GM23338 (cell line): ENCODE measurements around the gene ANAPC2. TPM values are rescaled to one million over a fixed set of nuclear protein-coding genes. Genes with fewer than 3 reads are reported as not detected.
A peak's percentile ranks its signal among the peaks of the same experiment; 100 is the strongest.

Experiments used
- ATAC-seq: fragments of 200-7000 bp; cut with Tn5 transposase; 3 replicates; pipeline ENCODE4 v1.9.1; 2020
- DNase-seq: peaks from one replicate; pipeline ENCODE4 v3.0.0-alpha.2; 2015; ENCODE audit warnings: low spot score
- H2AFZ ChIP-seq: fragments of 200-600 bp; sonication (generic); 2 replicates; pipeline ENCODE4 v1.8.0; 2016; ENCODE audit warnings: antibody characterized with exemption, mild to moderate bottlenecking, moderate library complexity
- H3F3A ChIP-seq: fragments of 200-600 bp; sonication (generic); replicated peaks from 2 replicates; pipeline ENCODE4 v1.8.0; 2017; ENCODE audit warnings: antibody characterized with exemption, mixed run types, low read depth
- H3K27ac ChIP-seq: fragments of 200-600 bp; sonication (generic); 2 replicates; pipeline ENCODE4 v1.6.1; 2016; ENCODE audit warnings: low read depth
- H3K27me3 ChIP-seq: fragments of 200-600 bp; sonication (generic); 2 replicates; pipeline ENCODE4 v1.8.0; 2016; ENCODE audit warnings: mild to moderate bottlenecking, mixed run types, moderate library complexity; ENCODE audit not compliant: insufficient read depth
- H3K36me3 ChIP-seq: fragments of 200-600 bp; sonication (generic); 2 replicates; pipeline ENCODE4 v1.8.0; 2016; ENCODE audit warnings: mild to moderate bottlenecking; ENCODE audit not compliant: insufficient read depth
- H3K4me1 ChIP-seq: fragments of 200-600 bp; sonication (generic); 2 replicates; pipeline ENCODE4 v1.8.0; 2016; ENCODE audit warnings: mild to moderate bottlenecking, moderate library complexity; ENCODE audit not compliant: insufficient read depth
- H3K4me2 ChIP-seq: fragments of 200-600 bp; sonication (generic); 2 replicates; pipeline ENCODE4 v1.7.1; 2017; ENCODE audit warnings: mixed run types
- H3K4me3 ChIP-seq: fragments of 200-600 bp; sonication (generic); 2 replicates; pipeline ENCODE4 v1.6.1; 2016; ENCODE audit warnings: mixed run types
- H3K79me2 ChIP-seq: fragments of 200-600 bp; sonication (generic); replicated peaks from 2 replicates; pipeline ENCODE4 v1.8.0; 2017; ENCODE audit warnings: mild to moderate bottlenecking; ENCODE audit not compliant: insufficient read depth
- H3K9me2 ChIP-seq: fragments of 200-600 bp; sonication (generic); 2 replicates; pipeline ENCODE4 v1.8.0; 2017; ENCODE audit not compliant: insufficient read depth
- H4K20me1 ChIP-seq: fragments of 200-600 bp; sonication (generic); replicated peaks from 2 replicates; pipeline ENCODE4 v1.8.0; 2017; ENCODE audit warnings: mild to moderate bottlenecking; ENCODE audit not compliant: insufficient read depth
- H3K27ac Mint-ChIP-seq: 2 replicates; pipeline ENCODE4 v1.8.0; 2020; ENCODE audit warnings: inconsistent platforms, mild to moderate bottlenecking, moderate library complexity, mixed read lengths
- H3K27me3 Mint-ChIP-seq: 3 replicates; pipeline ENCODE4 v1.8.0; 2022; ENCODE audit warnings: low read depth, mild to moderate bottlenecking, moderate library complexity, mixed read lengths, inconsistent platforms; ENCODE audit not compliant: insufficient read depth, poor library complexity
- H3K36me3 Mint-ChIP-seq: 3 replicates; pipeline ENCODE4 v1.8.0; 2021; ENCODE audit warnings: low read depth, mild to moderate bottlenecking, inconsistent platforms, moderate library complexity, mixed read lengths
- H3K4me1 Mint-ChIP-seq: 3 replicates; pipeline ENCODE4 v1.8.0; 2020; ENCODE audit warnings: mild to moderate bottlenecking, inconsistent platforms, mixed read lengths
- H3K4me3 Mint-ChIP-seq: 3 replicates; pipeline ENCODE4 v1.8.0; 2021; ENCODE audit warnings: moderate library complexity, mild to moderate bottlenecking, inconsistent platforms, mixed read lengths
- H3K9me3 Mint-ChIP-seq: 3 replicates; pipeline ENCODE4 v1.8.0; 2020; ENCODE audit warnings: moderate library complexity, mild to moderate bottlenecking, inconsistent platforms, mixed read lengths
- CREB1 ChIP-seq: fragments of 250-450 bp; sonication (Bioruptor Pico); IDR thresholded peaks from 2 replicates; pipeline ENCODE4 v1.5.0; 2020; ENCODE audit warnings: low read depth, mild to moderate bottlenecking, moderate library complexity
- ETS1 ChIP-seq: IDR thresholded peaks from 2 replicates; pipeline ENCODE4 v1.6.1; 2016; ENCODE audit warnings: antibody characterized with exemption
- EZH2 ChIP-seq: fragments of 200-600 bp; sonication (generic); IDR thresholded peaks from one replicate; pipeline ENCODE4 v1.8.0; 2017; ENCODE audit warnings: antibody characterized with exemption, mild to moderate bottlenecking, low read depth; ENCODE audit not compliant: unreplicated experiment
- JUNB ChIP-seq: IDR thresholded peaks from one replicate; pipeline ENCODE4 v1.6.1; 2016; ENCODE audit warnings: antibody characterized with exemption; ENCODE audit not compliant: unreplicated experiment
- STAT1 ChIP-seq: IDR thresholded peaks from one replicate; pipeline ENCODE4 v1.6.1; 2016; ENCODE audit warnings: antibody characterized with exemption; ENCODE audit not compliant: unreplicated experiment
- polyA plus RNA-seq: library from polyadenylated mRNA; unstranded; fragments of >200 nt; fragmentation: Nextera tagmentation; extraction: Ambion mirVana; gene quantifications from 2 replicates; pipeline ENCODE4 v1.2.1, GENCODE V29; 2016
- total RNA-seq: library from RNA; depleted of rRNA; stranded (reverse); fragments of >200 nt; shearing (Covaris generic); gene quantifications from 2 replicates; pipeline ENCODE4 v1.2.3, GENCODE V29; 2014
- TF ChIP-seq, protein P1 (sequence below): IDR thresholded peaks from one replicate; pipeline ENCODE4 v1.6.1; 2018; ENCODE audit warnings: antibody characterized with exemption; ENCODE audit not compliant: unreplicated experiment

The ANAPC2 gene
- total and polyA plus RNA-seq, 2 experiments from 2014 or later, result 16.4 to 42.9 TPM

DNA sequence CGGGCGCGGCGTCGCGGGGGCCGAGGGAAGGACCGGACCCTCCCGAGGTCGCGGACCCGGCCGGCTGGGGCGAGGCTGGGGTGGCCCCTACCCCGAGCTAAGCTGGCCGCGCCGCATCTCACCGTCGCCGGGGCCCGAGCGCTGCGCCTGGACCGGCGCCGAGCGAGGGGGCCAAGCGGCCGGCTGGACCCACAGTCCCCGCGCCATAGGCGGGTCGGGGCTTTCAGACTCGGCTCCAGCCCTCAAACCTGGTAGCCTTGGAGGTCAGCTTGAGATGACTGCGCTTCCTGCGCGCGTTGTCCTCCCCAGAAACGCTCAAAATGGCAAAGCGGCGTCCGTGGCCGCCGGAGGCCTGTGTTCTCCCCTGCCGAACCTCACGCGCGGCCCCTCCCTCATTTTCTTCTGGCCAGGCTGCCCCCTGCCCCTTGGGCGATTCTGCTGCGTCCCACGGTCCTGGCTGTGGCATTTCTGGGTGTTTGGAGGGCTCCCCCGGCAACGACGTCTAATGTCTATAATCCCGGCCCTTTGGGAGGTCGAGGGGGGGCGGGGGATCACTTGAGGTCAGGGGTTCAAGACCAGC is 58.1 kb downstream of the ANAPC2 start:
- no peaks in the 10 kb centered on the region for H3K36me3 ChIP-seq
- peak overlapping the region; percentile 82 for H3K4me3 Mint-ChIP-seq
- H2AFZ ChIP-seq, result peak overlapping the region; percentile 90; the same call in 1 of the 2 replicates
- H3K4me2 ChIP-seq, result peak overlapping the region; percentile 95
- H3K9me3 Mint-ChIP-seq, result no peaks in the 10 kb centered on the region; the same call in 2 of the 3 replicates
- peak; percentile 62 for ATAC-seq
- peaks cover 15% of the 10 kb centered on the region for H3K4me1 Mint-ChIP-seq
- no peaks in the 10 kb centered on the region; the same call in 2 of the 3 replicates for H3K36me3 Mint-ChIP-seq
- peaks cover 10% of the 10 kb centered on the region; the same call in 1 of the 2 replicates for H3K4me1 ChIP-seq
- peaks cover 10% of the 10 kb centered on the region for H3K27me3 Mint-ChIP-seq
- H3K9me2 ChIP-seq, result no peaks in the 10 kb centered on the region
- H3K79me2 ChIP-seq, result 0 out of 2 replicates have a peak, but pooled peaks cover 8% of the 10 kb centered on the region
- H3K27ac Mint-ChIP-seq, result no peak overlapping the region
- no peak for TF ChIP-seq ETS1
- no peak for TF ChIP-seq STAT1
- TF ChIP-seq, protein P1, sequence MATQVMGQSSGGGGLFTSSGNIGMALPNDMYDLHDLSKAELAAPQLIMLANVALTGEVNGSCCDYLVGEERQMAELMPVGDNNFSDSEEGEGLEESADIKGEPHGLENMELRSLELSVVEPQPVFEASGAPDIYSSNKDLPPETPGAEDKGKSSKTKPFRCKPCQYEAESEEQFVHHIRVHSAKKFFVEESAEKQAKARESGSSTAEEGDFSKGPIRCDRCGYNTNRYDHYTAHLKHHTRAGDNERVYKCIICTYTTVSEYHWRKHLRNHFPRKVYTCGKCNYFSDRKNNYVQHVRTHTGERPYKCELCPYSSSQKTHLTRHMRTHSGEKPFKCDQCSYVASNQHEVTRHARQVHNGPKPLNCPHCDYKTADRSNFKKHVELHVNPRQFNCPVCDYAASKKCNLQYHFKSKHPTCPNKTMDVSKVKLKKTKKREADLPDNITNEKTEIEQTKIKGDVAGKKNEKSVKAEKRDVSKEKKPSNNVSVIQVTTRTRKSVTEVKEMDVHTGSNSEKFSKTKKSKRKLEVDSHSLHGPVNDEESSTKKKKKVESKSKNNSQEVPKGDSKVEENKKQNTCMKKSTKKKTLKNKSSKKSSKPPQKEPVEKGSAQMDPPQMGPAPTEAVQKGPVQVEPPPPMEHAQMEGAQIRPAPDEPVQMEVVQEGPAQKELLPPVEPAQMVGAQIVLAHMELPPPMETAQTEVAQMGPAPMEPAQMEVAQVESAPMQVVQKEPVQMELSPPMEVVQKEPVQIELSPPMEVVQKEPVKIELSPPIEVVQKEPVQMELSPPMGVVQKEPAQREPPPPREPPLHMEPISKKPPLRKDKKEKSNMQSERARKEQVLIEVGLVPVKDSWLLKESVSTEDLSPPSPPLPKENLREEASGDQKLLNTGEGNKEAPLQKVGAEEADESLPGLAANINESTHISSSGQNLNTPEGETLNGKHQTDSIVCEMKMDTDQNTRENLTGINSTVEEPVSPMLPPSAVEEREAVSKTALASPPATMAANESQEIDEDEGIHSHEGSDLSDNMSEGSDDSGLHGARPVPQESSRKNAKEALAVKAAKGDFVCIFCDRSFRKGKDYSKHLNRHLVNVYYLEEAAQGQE, result no peak
- no peak for TF ChIP-seq EZH2
- no peak for TF ChIP-seq CREB1 (CRISPR knock-in tag)
- DNase-seq, result peak; percentile 41
- H3K4me3 ChIP-seq, result peak overlapping the region; percentile 82
- peaks cover 21% of the 10 kb centered on the region for H3K27me3 ChIP-seq
- H3K27ac ChIP-seq, result no peak overlapping the region
- H4K20me1 ChIP-seq, result no peaks in the 10 kb centered on the region; the same call in 1 of the 2 replicates
- peaks cover 8% of the 10 kb centered on the region for H3F3A ChIP-seq

DNA sequence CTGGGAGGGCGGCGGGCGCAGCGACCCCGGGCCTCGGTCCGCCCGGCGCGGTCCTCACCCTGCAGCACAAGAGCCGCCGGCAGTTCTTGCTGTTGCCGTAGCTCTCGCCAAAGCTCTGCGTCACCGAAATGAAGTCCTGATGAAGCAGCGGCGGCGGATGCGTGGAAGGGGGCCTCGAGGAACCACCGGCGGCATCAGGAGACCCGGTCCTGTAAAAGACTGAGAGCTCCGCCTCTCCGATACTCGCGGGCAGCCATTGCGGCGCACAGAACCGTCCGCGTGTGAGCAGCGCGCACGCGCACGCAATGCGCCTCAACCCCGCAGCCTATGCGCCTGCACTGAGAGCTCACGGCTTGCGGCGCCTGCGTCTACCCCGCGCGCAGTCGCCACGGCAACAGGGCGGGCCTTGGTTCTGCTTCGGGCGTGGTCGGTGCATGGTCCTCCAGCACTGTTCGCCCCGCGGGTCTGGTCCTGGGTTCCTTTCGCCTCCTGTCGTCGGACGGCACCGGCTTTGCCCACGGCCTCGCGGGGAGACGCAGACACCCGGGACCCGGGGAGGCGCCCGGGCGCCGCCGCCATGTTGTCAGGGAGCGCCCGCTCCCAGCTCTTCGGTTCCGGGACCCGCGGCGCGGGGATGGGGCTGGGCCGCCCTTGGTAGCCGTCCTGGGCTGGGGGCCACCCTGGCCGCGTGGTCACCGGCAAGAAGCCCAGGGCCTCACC is 58.7 kb downstream of the ANAPC2 start:
- H3F3A ChIP-seq, result peaks cover 8% of the 10 kb centered on the region
- H3K9me2 ChIP-seq, result no peaks in the 10 kb centered on the region
- peaks cover 21% of the 10 kb centered on the region for H3K27me3 ChIP-seq
- no peak for TF ChIP-seq JUNB
- peak; percentile 61; the same call in 1 of the 2 replicates for TF ChIP-seq CREB1 (CRISPR knock-in tag)
- Mint-ChIP-seq H3K27me3 (peaks cover 8% of the 10 kb centered on the region), H3K9me3 (no peaks in the 10 kb centered on the region; the same call in 2 of the 3 replicates), H3K36me3 (no peaks in the 10 kb centered on the region; the same call in 2 of the 3 replicates), H3K27ac (no peak overlapping the region), H3K4me3 (peak overlapping the region; percentile 89), H3K4me1 (peaks cover 15% of the 10 kb centered on the region)
- peak; percentile 96 for ATAC-seq
- peak; percentile 94 for DNase-seq
- H3K4me2 ChIP-seq, result peak overlapping the region; percentile 95
- no peaks in the 10 kb centered on the region; the same call in 1 of the 2 replicates for H4K20me1 ChIP-seq
- H3K4me1 ChIP-seq, result peaks cover 10% of the 10 kb centered on the region; the same call in 1 of the 2 replicates
- 0 out of 2 replicates have a peak, but pooled peaks cover 8% of the 10 kb centered on the region for H3K79me2 ChIP-seq
- no peak overlapping the region for H3K27ac ChIP-seq
- H3K36me3 ChIP-seq, result no peaks in the 10 kb centered on the region
- H2AFZ ChIP-seq, result peak overlapping the region; percentile 90
- H3K4me3 ChIP-seq, result peak overlapping the region; percentile 82
